K562 (cell line): ENCODE results near the gene CAPZB. TPM values are rescaled to one million over a fixed set of nuclear protein-coding genes. Genes with fewer than 3 reads are reported as not detected.

Source experiments
- ATAC-seq: fragments of 200-7000 bp; cut with Tn5 transposase; 3 replicates; pipeline ENCODE4 v1.9.1; 2020; ENCODE audit warnings: moderate library complexity
- BruUV-seq: library from RNA; stranded (reverse); fragments of 400-500 nt; replicated peaks from 2 replicates; lab custom pipeline; 2021; lab: Mats Ljungman, UMichigan
- CTCF ChIA-PET: fragments of 300-600 bp; formaldehyde crosslinking; extraction: SDS; loops from one replicate; lab custom pipeline; 2021; ENCODE audit warnings: low intra/inter-chr PET ratio; lab: Yijun Ruan, JAX
- POLR2A ChIA-PET: fragments of 300-600, 350-650 bp; sonication (Branson Sonifier 250); formaldehyde crosslinking; extraction: SDS; loops from one replicate; lab custom pipeline; 2021; ENCODE audit warnings: antibody characterized with exemption, inconsistent platforms; lab: Yijun Ruan, JAX
- DNase-seq, 4 experiments: peaks; one replicate each; pipeline versions ENCODE4 v3.0.0 to v3.0.0-alpha.2; 2011 to 2018; ENCODE audit warnings: low spot score in 3 of 4, mixed read lengths in 3 of 4; ENCODE audit errors: extremely low read depth in 1 of 4
- FAIRE-seq: peaks from 2 replicates; lab custom pipeline; 2011; peaks lifted over from hg19 to GRCh38; lab: Jason Lieb, UNC
- H2AFZ ChIP-seq: 2 replicates; pipeline ENCODE4 v1.6.0; 2011; ENCODE audit warnings: low read depth, low read length, control low read depth, inconsistent platforms
- H3K27ac ChIP-seq: fragments of 200-600 bp; 3 replicates; pipeline ENCODE4 v1.8.0; 2011; ENCODE audit warnings: low read depth, mild to moderate bottlenecking, control low read depth, inconsistent platforms, low read length, moderate library complexity, mixed read lengths; ENCODE audit errors: extremely low read depth
- H3K27me3 ChIP-seq, 2 experiments: fragments of 300-600 bp in 1 of 2; 2 replicates in 1 of 2; 3 replicates in 1 of 2; pipeline versions ENCODE4 v1.6.0 to v1.8.0; 2011; ENCODE audit warnings: inconsistent platforms in 2 of 2, low read length in 2 of 2, mild to moderate bottlenecking in 1 of 2, mixed read lengths in 1 of 2, moderate library complexity in 1 of 2; ENCODE audit not compliant: control insufficient read depth in 2 of 2, insufficient read depth in 2 of 2
- H3K36me3 ChIP-seq: fragments of 300-600 bp; 3 replicates; pipeline ENCODE4 v1.8.0; 2011; ENCODE audit warnings: mild to moderate bottlenecking, low read length, inconsistent platforms; ENCODE audit not compliant: control insufficient read depth, insufficient read depth
- H3K4me1 ChIP-seq, 2 experiments: fragments of 200-600 bp in 1 of 2; replicated peaks in 1 of 2; 2 replicates in 1 of 2; 3 replicates in 1 of 2; pipeline versions ENCODE4 v1.5.1 to v1.8.0; 2011; ENCODE audit warnings: inconsistent platforms in 2 of 2, low read length in 2 of 2, mild to moderate bottlenecking in 1 of 2, mixed read lengths in 1 of 2, moderate library complexity in 1 of 2; ENCODE audit not compliant: control insufficient read depth in 2 of 2, insufficient read depth in 2 of 2
- H3K4me2 ChIP-seq: 2 replicates; pipeline ENCODE4 v1.6.1; 2011; ENCODE audit warnings: low read length, control low read depth, inconsistent platforms, mixed read lengths; ENCODE audit not compliant: insufficient read depth
- H3K4me3 ChIP-seq: fragments of 200-600 bp; sonication (generic), shearing (Covaris generic); 2 replicates; pipeline ENCODE4 v1.5.1; 2016; ENCODE audit warnings: control low read depth, inconsistent platforms
- H3K79me2 ChIP-seq: fragments of 200-600 bp; 3 replicates; pipeline ENCODE4 v1.8.0; 2011; ENCODE audit warnings: low read length, inconsistent platforms; ENCODE audit not compliant: control insufficient read depth, insufficient read depth
- H3K9ac ChIP-seq, 2 experiments: 2 replicates each; pipeline versions ENCODE4 v1.6.0 to v1.6.1; 2011; ENCODE audit warnings: low read depth in 2 of 2, low read length in 2 of 2, control low read depth in 1 of 2, inconsistent platforms in 1 of 2, mild to moderate bottlenecking in 1 of 2, mixed read lengths in 1 of 2; ENCODE audit not compliant: insufficient read depth in 1 of 2
- H3K9me1 ChIP-seq: one replicate; pipeline ENCODE4 v1.6.0; 2011; ENCODE audit warnings: inconsistent platforms, mild to moderate bottlenecking, low read length, moderate library complexity; ENCODE audit not compliant: control insufficient read depth, insufficient read depth
- H3K9me3 ChIP-seq: replicated peaks from 2 replicates; pipeline ENCODE4 v1.5.1; 2011; ENCODE audit warnings: low read depth, low read length, inconsistent platforms; ENCODE audit not compliant: control insufficient read depth, insufficient read depth
- H4K20me1 ChIP-seq: replicated peaks from 2 replicates; pipeline ENCODE4 v1.6.1; 2011; ENCODE audit warnings: low read length, inconsistent platforms, mixed read lengths; ENCODE audit not compliant: control insufficient read depth, insufficient read depth
- ETV5 ChIP-seq: sonication (generic); formaldehyde crosslinking; IDR thresholded peaks from 2 replicates; pipeline ENCODE4 v1.4.0; 2020; ENCODE audit warnings: low read depth, mild to moderate bottlenecking, missing genetic modification reagents
- FOXP4 ChIP-seq: sonication (generic); formaldehyde crosslinking; IDR thresholded peaks from 2 replicates; pipeline ENCODE4 v1.8.0; 2022; ENCODE audit warnings: mild to moderate bottlenecking, missing genetic modification reagents, borderline replicate concordance
- MCM3 ChIP-seq: fragments of 450-650 bp; IDR thresholded peaks from 2 replicates; pipeline ENCODE4 v1.6.1; 2016
- NR4A1 ChIP-seq, 2 experiments: fragments of 250-450 bp in 1 of 2; fragments of 450-650 bp in 1 of 2; sonication (Bioruptor Pico) in 1 of 2; IDR thresholded peaks; 2 replicates each; pipeline versions ENCODE4 v1.4.0 to v1.6.1; 2016 to 2020; ENCODE audit warnings: mild to moderate bottlenecking in 2 of 2, missing compliant biosample characterization in 1 of 2, missing genetic modification characterization in 1 of 2, moderate library complexity in 1 of 2
- RAD21 ChIP-seq, 2 experiments: fragments of 250-450 bp in 1 of 2; fragments of 450-650 bp in 1 of 2; sonication (Bioruptor Pico) in 1 of 2; formaldehyde crosslinking in 1 of 2; IDR thresholded peaks in 1 of 2; conservative IDR thresholded peaks in 1 of 2; 2 replicates each; pipeline versions ENCODE4 v1.4.0 to v1.8.0; 2020 to 2022; ENCODE audit warnings: mild to moderate bottlenecking in 2 of 2, moderate library complexity in 1 of 2
- RBFOX2 ChIP-seq: fragments of 200-400 bp; formaldehyde crosslinking; IDR thresholded peaks from 2 replicates; pipeline ENCODE4 v1.6.1; 2017; ENCODE audit warnings: low read depth, mild to moderate bottlenecking, low read length, moderate library complexity
- TAL1 ChIP-seq: fragments of 450-650 bp; IDR thresholded peaks from 2 replicates; pipeline ENCODE4 v1.6.1; 2016; ENCODE audit warnings: mild to moderate bottlenecking
- TCF7 ChIP-seq: sonication (generic); IDR thresholded peaks from 2 replicates; pipeline ENCODE4 v1.6.1; 2016; ENCODE audit warnings: antibody characterized with exemption, borderline replicate concordance
- TOE1 ChIP-seq, 2 experiments: fragments of 450-650 bp in 1 of 2; sonication (generic) in 1 of 2; formaldehyde crosslinking in 1 of 2; IDR thresholded peaks; 2 replicates each; pipeline versions ENCODE4 v1.7.1 to v1.8.0; 2016 to 2022; ENCODE audit warnings: borderline replicate concordance in 2 of 2, mild to moderate bottlenecking in 2 of 2, antibody characterized with exemption in 1 of 2, inconsistent platforms in 1 of 2, low read depth in 1 of 2, missing genetic modification reagents in 1 of 2, moderate library complexity in 1 of 2
- ZC3H11A ChIP-seq: IDR thresholded peaks from 2 replicates; pipeline ENCODE4 v1.6.1; 2012; ENCODE audit warnings: low read depth, low read length, improper control_type of control experiment
- WGBS: fragments of 100-300 bp; shearing (Covaris generic); methylation state at CpG from one replicate; pipeline ENCODE4 v1.1.6; 2016; ENCODE audit warnings: low coverage, mixed read lengths; ENCODE audit not compliant: insufficient coverage; ENCODE audit errors: missing lambda C conversion rate; 5-methylcytosine and 5-hydroxymethylcytosine counted together
- in situ Hi-C: fragments of 300-500 bp; cut with MboI; formaldehyde crosslinking; loops from 4 replicates; pipeline ENCODE4 v1.15.0; 2018; ENCODE audit warnings: inconsistent platforms, mixed read lengths
- intact Hi-C: fragments of 100-400 bp; cut with micrococcal nuclease; formaldehyde crosslinking; loops from 2 replicates; pipeline ENCODE4 v1.14.2; 2022
- polyA plus RNA-seq, 8 experiments: library from polyadenylated mRNA; depleted of rRNA in 4 of 8; stranded (reverse) in 5 of 8; unstranded in 3 of 8; fragments of >200 nt; fragmentation: Nextera tagmentation in 2 of 8; fragmentation: Illumina TruSeq in 1 of 8; extraction: Ambion mirVana in 2 of 8; extraction: Trizol in 1 of 8; gene quantifications; 2 replicates each; pipeline versions ENCODE4 v1.2.1 to v1.2.3, GENCODE V29; 2011 to 2014; ENCODE audit warnings: inconsistent platforms in 1 of 8, missing spikeins in 1 of 8
- total RNA-seq, 7 experiments: library from RNA; depleted of rRNA in 6 of 7; stranded (reverse); fragments of >200 nt in 6 of 7; fragmentation: Illumina TruSeq in 2 of 7; extraction: Trizol in 2 of 7; gene quantifications; 2 replicates each; pipeline versions ENCODE4 v1.2.1 to v1.2.3, GENCODE V29; 2011 to 2021; ENCODE audit warnings: low replicate concordance in 1 of 7
- TF ChIP-seq, protein P1 (sequence below): fragments of 450-650 bp; IDR thresholded peaks from 2 replicates; pipeline ENCODE4 v1.7.0; 2016; ENCODE audit warnings: borderline replicate concordance
- TF ChIP-seq, protein P2 (sequence below): fragments of 450-650 bp; IDR thresholded peaks from 2 replicates; pipeline ENCODE4 v1.6.1; 2016; ENCODE audit warnings: borderline replicate concordance

Gene CAPZB
- total and polyA plus RNA-seq, 9 of the 15 experiments (the other 6 are each of a cell fraction or from before 2014, with no cell fraction given) = 57.6 to 297 (median 125) TPM

GRCh38 chr1:19349999-19350398 is 135.3 kb downstream of the CAPZB start:
- FAIRE-seq (no peak), DNase-seq (no peak), ATAC-seq (no peak)
- no peak overlapping the region for H3K4me3 ChIP-seq
- H3K4me2 ChIP-seq = no peak overlapping the region
- no peak overlapping the region for H3K9ac ChIP-seq
- in situ Hi-C loops = no loop called here
- H3K9me3 ChIP-seq = no peaks in the 10 kb centered on the region
- CTCF ChIA-PET = no interaction called here
- no TSS peak for BruUV-seq
- H3K27me3 ChIP-seq = no peaks in the 10 kb centered on the region
- no peaks in the 10 kb centered on the region for H3K79me2 ChIP-seq
- no peaks in the 10 kb centered on the region for H3K9me1 ChIP-seq
- POLR2A ChIA-PET = interaction anchor here (1.0 to 1.1 kb wide), 2 partner anchors 15 to 56 kb away, joined by 3 to 4 read pairs; no protein-coding TSS in a partner anchor
- H2AFZ ChIP-seq = no peak overlapping the region
- peaks cover 45% of the 10 kb centered on the region; the same call in 1 of the 3 replicates for H3K36me3 ChIP-seq
- H3K4me1 ChIP-seq = peaks cover 0 to 18% of the 10 kb centered on the region in 2 experiments; a peak in 3 of 5 replicates
- 94% methylated on average over 17 of the region's 17 CpGs for WGBS
- no peak overlapping the region for H3K27ac ChIP-seq
- peaks cover 3% of the 10 kb centered on the region; the same call in 1 of the 2 replicates for H4K20me1 ChIP-seq
- intact Hi-C loops = no loop called here
- TF ChIP-seq FOXP4 (CRISPR knock-in tag) = no peak
- no peak for TF ChIP-seq TAL1
- TF ChIP-seq RAD21 (CRISPR knock-in tag; conservative IDR thresholded peaks at IDR 0.05 in 1 of 2, IDR thresholded peaks at IDR 0.05 in 1 of 2) = no peak
- TF ChIP-seq ZC3H11A = no peak
- TF ChIP-seq, protein P1, sequence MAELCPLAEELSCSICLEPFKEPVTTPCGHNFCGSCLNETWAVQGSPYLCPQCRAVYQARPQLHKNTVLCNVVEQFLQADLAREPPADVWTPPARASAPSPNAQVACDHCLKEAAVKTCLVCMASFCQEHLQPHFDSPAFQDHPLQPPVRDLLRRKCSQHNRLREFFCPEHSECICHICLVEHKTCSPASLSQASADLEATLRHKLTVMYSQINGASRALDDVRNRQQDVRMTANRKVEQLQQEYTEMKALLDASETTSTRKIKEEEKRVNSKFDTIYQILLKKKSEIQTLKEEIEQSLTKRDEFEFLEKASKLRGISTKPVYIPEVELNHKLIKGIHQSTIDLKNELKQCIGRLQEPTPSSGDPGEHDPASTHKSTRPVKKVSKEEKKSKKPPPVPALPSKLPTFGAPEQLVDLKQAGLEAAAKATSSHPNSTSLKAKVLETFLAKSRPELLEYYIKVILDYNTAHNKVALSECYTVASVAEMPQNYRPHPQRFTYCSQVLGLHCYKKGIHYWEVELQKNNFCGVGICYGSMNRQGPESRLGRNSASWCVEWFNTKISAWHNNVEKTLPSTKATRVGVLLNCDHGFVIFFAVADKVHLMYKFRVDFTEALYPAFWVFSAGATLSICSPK = no peak
- TF ChIP-seq, protein P2, sequence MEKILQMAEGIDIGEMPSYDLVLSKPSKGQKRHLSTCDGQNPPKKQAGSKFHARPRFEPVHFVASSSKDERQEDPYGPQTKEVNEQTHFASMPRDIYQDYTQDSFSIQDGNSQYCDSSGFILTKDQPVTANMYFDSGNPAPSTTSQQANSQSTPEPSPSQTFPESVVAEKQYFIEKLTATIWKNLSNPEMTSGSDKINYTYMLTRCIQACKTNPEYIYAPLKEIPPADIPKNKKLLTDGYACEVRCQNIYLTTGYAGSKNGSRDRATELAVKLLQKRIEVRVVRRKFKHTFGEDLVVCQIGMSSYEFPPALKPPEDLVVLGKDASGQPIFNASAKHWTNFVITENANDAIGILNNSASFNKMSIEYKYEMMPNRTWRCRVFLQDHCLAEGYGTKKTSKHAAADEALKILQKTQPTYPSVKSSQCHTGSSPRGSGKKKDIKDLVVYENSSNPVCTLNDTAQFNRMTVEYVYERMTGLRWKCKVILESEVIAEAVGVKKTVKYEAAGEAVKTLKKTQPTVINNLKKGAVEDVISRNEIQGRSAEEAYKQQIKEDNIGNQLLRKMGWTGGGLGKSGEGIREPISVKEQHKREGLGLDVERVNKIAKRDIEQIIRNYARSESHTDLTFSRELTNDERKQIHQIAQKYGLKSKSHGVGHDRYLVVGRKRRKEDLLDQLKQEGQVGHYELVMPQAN = no peak
- TF ChIP-seq MCM3 = no peak
- no peak for TF ChIP-seq NR4A1 (CRISPR knock-in tag; IDR thresholded peaks at IDR 0.05)
- no peak for TF ChIP-seq NR4A1 (tag; IDR thresholded peaks at IDR 0.05)
- no peak for TF ChIP-seq RBFOX2
- no peak for TF ChIP-seq TOE1 (IDR thresholded peaks at IDR 0.05; ENCODE audit: borderline replicate concordance)
- no peak for TF ChIP-seq TOE1 (CRISPR knock-in tag; IDR thresholded peaks at IDR 0.05; ENCODE audit: borderline replicate concordance, low read depth)
- no peak for TF ChIP-seq TCF7
- no peak for TF ChIP-seq ETV5 (CRISPR knock-in tag)
